ENCODE data around the gene DUSP22.

The DUSP22 gene

DNA sequence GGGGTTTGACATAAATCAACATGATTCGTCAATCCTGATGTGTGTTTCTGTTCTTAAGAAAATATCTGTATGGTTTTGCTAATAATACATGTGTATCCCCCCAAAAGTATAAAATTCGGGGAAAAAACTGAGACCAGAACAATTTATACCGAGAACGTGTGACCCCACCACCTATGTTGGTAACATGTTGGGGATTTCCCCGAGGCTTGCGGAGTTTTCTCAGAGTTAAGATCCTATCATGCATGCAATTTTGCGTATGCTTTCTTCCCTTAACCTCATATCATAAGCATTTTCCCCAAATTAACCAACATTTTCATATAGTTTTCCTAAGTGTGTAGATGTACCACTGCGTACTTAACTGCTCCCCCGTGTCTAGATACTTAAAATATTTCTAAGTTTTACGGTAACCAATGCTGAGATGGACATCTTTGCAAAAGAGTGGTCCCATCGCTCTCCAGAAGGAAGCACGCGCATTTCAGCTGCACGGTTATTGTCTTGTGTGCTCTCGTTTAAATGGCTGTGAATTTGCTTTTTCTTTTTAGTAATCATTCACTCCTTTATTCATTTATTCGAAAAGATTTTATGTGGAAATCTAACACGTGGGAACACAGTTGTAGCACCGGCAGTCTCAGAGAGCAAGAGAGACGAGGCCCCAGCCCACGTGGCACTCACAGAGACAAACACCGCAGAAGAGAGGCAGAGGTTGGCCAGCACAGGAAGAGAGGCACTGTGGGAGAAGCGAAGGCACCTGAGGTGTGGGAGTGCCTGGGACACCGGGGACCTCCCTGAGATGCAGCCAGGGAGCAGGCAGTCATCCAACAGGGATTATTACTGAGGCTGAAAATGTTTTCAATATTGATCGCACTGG, 86.0 kb downstream of the DUSP22 start:
- Histone ChIP-seq H2AFZ (ENCODE audit: low read length) (no peak overlapping the region), H3K4me2 (ENCODE audit: low read depth, low read length) (no peak overlapping the region), H3K79me2 (ENCODE audit: low read length) (no peaks in the 10 kb centered on the region), H3K4me1 (ENCODE audit: low read length) (peaks cover 12% of the 10 kb centered on the region), H3K27me3 (replicated peaks; ENCODE audit: insufficient read depth, low read length) (no peaks in the 10 kb centered on the region), H3K4me3 (ENCODE audit: low read length) (no peak overlapping the region), H3K9me2 (replicated peaks; ENCODE audit: insufficient read depth, low read length) (no peaks in the 10 kb centered on the region), H3F3A (ENCODE audit: insufficient read depth, low read length) (no peaks in the 10 kb centered on the region), H3K9ac (ENCODE audit: low read length) (no peak overlapping the region), H3K27ac (ENCODE audit: low read length) (no peak overlapping the region), H3K36me3 (replicated peaks; ENCODE audit: insufficient read depth, low read length) (no peaks in the 10 kb centered on the region), H3K9me3 (replicated peaks; ENCODE audit: insufficient read depth, low read length) (no peaks in the 10 kb centered on the region), H4K20me1 (ENCODE audit: insufficient read depth, low read length) (no peaks in the 10 kb centered on the region)
- no peak for DNase-seq
- TF ChIP-seq EZH2phosphoT487 (IDR thresholded peaks at IDR 0.05; ENCODE audit: low read length) (no peak), EZH2 (optimal IDR thresholded peaks at IDR 0.05; ENCODE audit: low read depth, low read length) (no peak)
- TF ChIP-seq, protein P1, sequence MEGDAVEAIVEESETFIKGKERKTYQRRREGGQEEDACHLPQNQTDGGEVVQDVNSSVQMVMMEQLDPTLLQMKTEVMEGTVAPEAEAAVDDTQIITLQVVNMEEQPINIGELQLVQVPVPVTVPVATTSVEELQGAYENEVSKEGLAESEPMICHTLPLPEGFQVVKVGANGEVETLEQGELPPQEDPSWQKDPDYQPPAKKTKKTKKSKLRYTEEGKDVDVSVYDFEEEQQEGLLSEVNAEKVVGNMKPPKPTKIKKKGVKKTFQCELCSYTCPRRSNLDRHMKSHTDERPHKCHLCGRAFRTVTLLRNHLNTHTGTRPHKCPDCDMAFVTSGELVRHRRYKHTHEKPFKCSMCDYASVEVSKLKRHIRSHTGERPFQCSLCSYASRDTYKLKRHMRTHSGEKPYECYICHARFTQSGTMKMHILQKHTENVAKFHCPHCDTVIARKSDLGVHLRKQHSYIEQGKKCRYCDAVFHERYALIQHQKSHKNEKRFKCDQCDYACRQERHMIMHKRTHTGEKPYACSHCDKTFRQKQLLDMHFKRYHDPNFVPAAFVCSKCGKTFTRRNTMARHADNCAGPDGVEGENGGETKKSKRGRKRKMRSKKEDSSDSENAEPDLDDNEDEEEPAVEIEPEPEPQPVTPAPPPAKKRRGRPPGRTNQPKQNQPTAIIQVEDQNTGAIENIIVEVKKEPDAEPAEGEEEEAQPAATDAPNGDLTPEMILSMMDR (IDR thresholded peaks at IDR 0.05; ENCODE audit: low read length), result no peak

DNA sequence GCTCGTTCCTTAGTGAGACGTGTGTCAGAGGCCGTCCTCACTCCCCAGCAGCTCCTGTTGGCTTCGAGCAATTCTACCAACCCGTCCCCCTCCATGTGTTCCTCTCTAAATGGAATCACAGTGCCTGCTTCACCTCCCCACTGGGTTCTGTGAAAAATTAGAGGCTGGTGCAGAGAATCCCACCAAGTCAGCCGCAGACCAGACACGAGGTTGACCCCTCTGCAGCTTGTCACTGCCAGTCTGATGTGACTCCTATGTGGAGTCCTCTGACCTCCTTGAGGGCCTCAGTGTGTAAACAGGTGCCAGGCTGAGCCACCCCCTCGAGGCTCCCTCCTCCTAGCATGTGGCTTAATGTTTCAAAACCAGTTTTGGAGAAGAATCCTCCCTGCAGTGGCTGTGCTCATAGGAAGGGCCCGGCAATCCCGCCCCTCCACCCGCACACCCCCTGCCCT, 86.7 kb downstream of the DUSP22 start:
- Histone ChIP-seq H3K9me3 (replicated peaks; ENCODE audit: insufficient read depth, low read length) (no peaks in the 10 kb centered on the region), H3K27me3 (replicated peaks; ENCODE audit: insufficient read depth, low read length) (no peaks in the 10 kb centered on the region), H3K4me2 (ENCODE audit: low read depth, low read length) (no peak overlapping the region)

DNA sequence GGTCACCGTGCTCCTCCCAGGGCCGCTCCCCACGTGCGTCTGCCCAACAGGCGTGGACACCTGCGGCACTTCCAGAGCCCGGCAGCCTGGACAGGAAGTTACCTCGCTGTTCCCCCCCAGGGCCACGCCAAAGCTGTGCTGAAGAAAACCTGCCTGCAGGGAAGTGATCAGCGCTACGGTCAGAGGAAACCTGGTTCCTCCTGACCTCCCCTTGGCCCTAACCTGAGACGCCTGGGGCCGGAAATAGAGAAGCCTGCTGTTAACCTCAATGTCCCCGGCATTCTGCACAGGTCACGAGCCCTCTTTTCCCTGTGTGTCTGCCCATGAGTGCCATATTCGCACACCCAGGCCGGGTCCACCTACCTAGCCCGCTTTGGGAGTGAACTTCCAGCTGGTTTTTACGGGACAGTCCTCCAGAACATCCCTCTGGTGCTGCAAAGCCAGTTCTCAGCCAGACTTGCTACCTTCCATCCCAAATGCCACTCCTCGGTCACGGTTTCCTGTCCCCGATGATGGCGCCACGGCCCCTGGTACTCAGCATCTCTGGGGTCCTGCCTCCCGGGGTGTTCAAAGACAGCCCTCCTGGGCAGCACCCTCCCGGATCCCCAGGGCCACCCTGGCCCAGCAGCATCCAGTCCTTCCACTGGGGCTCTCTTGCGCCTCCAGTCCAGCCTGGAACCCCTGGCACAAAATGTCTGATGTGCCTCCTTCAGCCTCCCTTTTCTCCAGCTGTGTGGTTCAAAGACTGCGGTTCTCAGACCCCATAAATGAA, 87.3 kb downstream of the DUSP22 start:
- Histone ChIP-seq H4K20me1 (ENCODE audit: insufficient read depth, low read length) (no peaks in the 10 kb centered on the region), H3K9me3 (replicated peaks; ENCODE audit: insufficient read depth, low read length) (no peaks in the 10 kb centered on the region), H3K9ac (ENCODE audit: low read length) (no peak overlapping the region), H3K27me3 (replicated peaks; ENCODE audit: insufficient read depth, low read length) (no peaks in the 10 kb centered on the region), H3F3A (ENCODE audit: insufficient read depth, low read length) (no peaks in the 10 kb centered on the region), H2AFZ (ENCODE audit: low read length) (no peak overlapping the region), H3K4me1 (ENCODE audit: low read length) (peaks cover 12% of the 10 kb centered on the region), H3K9me2 (replicated peaks; ENCODE audit: insufficient read depth, low read length) (no peaks in the 10 kb centered on the region), H3K27ac (ENCODE audit: low read length) (no peak overlapping the region), H3K4me3 (ENCODE audit: low read length) (no peak overlapping the region), H3K36me3 (replicated peaks; ENCODE audit: insufficient read depth, low read length) (no peaks in the 10 kb centered on the region), H3K4me2 (ENCODE audit: low read depth, low read length) (no peak overlapping the region), H3K79me2 (ENCODE audit: low read length) (no peaks in the 10 kb centered on the region)
- TF ChIP-seq, protein P1 (IDR thresholded peaks at IDR 0.05; ENCODE audit: low read length), result no peak
- no peak for DNase-seq

More for the DNA sequence above, 86.7 kb downstream of the DUSP22 start:
- Histone ChIP-seq H3K27ac (ENCODE audit: low read length) (no peak overlapping the region), H3F3A (ENCODE audit: insufficient read depth, low read length) (no peaks in the 10 kb centered on the region), H4K20me1 (ENCODE audit: insufficient read depth, low read length) (no peaks in the 10 kb centered on the region), H3K4me1 (ENCODE audit: low read length) (peaks cover 12% of the 10 kb centered on the region), H3K9me2 (replicated peaks; ENCODE audit: insufficient read depth, low read length) (no peaks in the 10 kb centered on the region), H2AFZ (ENCODE audit: low read length) (no peak overlapping the region), H3K9ac (ENCODE audit: low read length) (no peak overlapping the region), H3K36me3 (replicated peaks; ENCODE audit: insufficient read depth, low read length) (no peaks in the 10 kb centered on the region), H3K79me2 (ENCODE audit: low read length) (no peaks in the 10 kb centered on the region), H3K4me3 (ENCODE audit: low read length) (no peak overlapping the region)
- DNase-seq, result no peak
- TF ChIP-seq, protein P1 (IDR thresholded peaks at IDR 0.05; ENCODE audit: low read length), result no peak
- TF ChIP-seq EZH2phosphoT487 (IDR thresholded peaks at IDR 0.05; ENCODE audit: low read length) (no peak), EZH2 (optimal IDR thresholded peaks at IDR 0.05; ENCODE audit: low read depth, low read length) (no peak)
